GM12872 (cell line): ENCODE data around the gene IFNAR2.

Experiments
- TF ChIP-seq, protein P1 (sequence below): IDR thresholded peaks from 3 replicates; pipeline ENCODE4 v1.5.1; 2011; ENCODE audit warnings: low read depth, mild to moderate bottlenecking, low read length, moderate library complexity; ENCODE audit not compliant: insufficient read depth

Gene IFNAR2

DNA sequence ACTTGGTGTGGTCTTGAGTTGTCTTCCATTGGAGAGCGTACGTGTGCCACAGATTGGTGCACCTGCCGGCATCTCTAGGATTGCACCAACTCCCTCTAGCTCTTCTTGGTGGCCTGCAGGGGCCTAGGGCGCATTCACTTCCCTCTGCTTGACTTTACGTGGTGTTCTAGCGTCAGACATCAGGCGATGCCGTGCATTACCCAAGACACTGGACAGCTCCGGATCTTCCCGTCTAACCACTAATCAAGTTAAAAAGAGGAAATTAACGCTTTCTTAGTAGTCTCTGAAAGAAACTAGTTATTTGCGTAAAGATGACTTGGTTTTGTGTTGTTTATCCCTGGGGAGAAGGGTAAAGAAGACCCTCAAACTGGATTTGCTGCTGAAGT, 35.9 kb downstream of the IFNAR2 start:
- TF ChIP-seq, protein P1, sequence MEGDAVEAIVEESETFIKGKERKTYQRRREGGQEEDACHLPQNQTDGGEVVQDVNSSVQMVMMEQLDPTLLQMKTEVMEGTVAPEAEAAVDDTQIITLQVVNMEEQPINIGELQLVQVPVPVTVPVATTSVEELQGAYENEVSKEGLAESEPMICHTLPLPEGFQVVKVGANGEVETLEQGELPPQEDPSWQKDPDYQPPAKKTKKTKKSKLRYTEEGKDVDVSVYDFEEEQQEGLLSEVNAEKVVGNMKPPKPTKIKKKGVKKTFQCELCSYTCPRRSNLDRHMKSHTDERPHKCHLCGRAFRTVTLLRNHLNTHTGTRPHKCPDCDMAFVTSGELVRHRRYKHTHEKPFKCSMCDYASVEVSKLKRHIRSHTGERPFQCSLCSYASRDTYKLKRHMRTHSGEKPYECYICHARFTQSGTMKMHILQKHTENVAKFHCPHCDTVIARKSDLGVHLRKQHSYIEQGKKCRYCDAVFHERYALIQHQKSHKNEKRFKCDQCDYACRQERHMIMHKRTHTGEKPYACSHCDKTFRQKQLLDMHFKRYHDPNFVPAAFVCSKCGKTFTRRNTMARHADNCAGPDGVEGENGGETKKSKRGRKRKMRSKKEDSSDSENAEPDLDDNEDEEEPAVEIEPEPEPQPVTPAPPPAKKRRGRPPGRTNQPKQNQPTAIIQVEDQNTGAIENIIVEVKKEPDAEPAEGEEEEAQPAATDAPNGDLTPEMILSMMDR = peak; percentile 35; the same call in 2 of the 3 replicates

DNA sequence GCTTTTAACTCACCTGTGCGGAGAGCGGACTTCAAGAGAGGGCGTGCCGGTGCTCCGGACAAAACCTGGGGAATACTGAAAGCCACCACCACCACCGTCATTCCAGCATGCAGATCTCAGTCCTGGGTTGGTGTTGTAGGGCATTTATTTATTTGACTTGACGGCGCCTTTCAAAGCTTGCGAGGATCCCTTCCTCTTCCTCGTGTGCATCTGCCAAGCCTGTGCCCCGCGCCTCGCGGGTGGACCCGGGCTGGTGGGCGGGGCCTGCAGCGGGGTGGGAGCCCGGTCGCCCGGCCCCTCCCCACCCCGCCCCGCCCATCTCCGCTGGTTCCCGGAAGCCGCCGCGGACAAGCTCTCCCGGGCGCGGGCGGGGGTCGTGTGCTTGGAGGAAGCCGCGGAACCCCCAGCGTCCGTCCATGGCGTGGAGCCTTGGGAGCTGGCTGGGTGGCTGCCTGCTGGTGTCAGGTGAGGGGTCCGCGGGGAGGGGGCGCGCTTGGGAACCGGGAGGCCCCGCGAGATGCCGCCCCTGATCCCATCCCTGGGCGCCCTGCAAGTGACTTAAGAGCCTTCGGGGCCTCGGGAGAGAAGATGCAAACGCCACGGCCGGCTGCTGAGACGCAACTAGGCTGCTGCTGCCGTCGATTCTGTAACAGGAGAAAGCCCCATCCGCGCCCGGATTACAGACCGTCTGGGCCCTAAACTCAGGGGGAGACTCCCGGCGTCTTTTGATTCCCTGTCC, 36.5 kb downstream of the IFNAR2 start, which contains the start of gene IL10RB:
IL10RB (plus strand) TSS at position 318 of the 739 bp plus-strand sequence; CDS start at position 417, 99 bp downstream.
- TF ChIP-seq, protein P1 = no peak

DNA sequence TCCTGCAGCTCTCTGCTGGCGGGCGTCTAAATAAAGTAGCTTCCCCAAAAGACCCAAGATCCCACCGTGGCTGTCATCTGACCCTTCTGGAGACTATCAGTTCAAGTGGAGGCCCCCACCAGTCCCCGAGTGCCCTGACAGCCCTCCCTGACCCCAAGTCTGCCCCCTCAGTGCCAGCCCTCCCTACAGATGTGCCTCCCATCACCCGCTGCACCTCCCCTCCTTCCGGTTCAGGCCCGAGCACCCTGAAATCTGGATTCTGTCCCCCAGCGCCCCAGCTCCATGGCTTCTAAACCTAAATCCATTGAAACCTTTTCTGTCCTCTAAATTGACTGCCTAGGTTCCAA, 37.0 kb downstream of the IFNAR2 start:
- TF ChIP-seq, protein P1 = no peak

DNA sequence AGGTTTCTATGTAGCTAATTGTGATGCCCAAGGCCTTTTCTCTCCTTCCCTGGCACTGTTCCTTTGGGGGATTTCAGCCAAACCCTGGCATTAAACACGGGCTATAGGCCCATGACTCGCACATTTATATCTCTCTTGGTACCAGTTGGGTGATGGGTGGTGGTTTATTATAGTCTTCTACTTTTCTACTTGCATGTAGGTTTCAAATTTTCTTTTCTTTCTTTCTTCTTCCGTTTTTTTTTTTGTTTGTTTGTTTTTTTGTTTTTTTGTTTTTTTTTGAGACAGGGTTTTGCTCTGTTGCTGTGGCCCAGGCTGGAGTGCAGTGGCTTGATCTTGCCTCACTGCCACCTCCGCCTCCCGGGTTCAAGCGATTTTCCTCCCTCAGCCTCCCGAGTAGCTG, 37.5 kb downstream of the IFNAR2 start:
- TF ChIP-seq, protein P1 = no peak

DNA sequence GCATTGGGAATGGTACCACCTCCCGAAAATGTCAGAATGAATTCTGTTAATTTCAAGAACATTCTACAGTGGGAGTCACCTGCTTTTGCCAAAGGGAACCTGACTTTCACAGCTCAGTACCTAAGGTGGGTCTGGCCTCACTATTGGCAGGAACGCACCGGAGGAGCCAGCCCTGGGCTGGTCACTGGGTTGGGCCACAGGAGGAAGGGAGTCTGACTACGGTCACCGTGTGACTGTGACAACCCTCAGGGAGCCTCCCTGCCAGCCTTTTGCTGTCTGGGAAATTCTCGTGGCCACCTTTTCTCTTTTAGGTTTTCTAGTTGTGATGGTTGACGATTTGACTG, 38.6 kb downstream of the IFNAR2 start:
- TF ChIP-seq, protein P1 = no peak

DNA sequence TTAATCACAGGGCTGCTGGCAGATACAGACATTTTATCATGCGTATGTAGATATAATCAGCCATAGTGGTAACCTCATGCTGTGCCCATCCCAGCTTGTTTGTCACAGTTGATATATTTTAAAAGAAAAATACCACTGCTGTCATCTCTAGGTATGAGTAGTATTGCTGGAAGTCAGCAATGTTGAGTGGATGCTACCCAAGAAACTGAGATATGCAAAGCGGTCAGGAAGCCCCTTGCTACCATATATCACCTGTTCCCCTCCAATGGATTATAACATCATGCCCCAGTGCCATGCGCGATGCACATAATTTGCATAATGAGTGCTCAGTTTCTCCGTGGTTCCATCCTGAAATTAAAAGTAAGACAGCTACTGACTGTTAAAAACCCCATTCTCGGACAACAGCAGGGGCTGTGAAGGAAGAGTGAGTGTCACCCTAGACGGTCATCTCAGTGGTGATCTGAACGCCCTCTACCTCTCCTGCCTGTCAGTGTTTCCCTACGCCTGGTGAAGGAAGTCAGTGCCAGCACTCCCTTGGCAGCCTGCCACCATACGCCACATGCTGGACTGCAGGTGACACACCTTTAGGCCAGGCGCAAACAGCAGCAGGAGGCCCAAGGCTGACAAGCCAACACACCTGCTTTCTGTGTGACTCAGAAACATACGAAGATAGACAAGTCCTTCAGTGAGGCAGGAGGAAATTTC, 39.2 kb downstream of the IFNAR2 start:
- TF ChIP-seq, protein P1 = peak; percentile 50

DNA sequence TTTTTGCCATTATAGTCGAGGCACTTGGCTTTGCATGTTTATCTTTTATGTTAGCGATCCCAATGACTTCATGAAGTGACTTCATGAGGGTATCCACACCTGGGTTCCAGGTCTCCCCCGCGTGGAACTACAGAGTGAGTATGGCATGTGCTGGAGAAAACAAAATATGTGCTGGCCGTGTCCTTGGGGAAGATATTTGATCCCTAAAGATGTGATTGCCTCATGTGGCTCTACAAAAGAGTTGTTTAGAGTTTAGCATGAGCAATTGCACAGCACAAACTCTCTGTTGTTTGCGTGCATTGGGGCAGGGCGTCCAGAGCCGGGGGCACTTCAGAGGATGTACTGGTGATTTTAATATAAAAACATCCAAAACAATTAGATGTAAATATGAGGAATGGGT, 41.2 kb downstream of the IFNAR2 start:
- TF ChIP-seq, protein P1 = no peak
